SH-SY5Y (cell line): ENCODE results near the gene NDST4.

Source experiments
- GATA2 ChIP-seq: IDR thresholded peaks from 2 replicates; pipeline ENCODE4 v1.6.1; 2011; ENCODE audit warnings: mild to moderate bottlenecking, low read depth, low read length
- GATA3 ChIP-seq: IDR thresholded peaks from 2 replicates; pipeline ENCODE4 v1.6.1; 2011; ENCODE audit warnings: low read depth, mild to moderate bottlenecking, low read length, moderate library complexity

DNA sequence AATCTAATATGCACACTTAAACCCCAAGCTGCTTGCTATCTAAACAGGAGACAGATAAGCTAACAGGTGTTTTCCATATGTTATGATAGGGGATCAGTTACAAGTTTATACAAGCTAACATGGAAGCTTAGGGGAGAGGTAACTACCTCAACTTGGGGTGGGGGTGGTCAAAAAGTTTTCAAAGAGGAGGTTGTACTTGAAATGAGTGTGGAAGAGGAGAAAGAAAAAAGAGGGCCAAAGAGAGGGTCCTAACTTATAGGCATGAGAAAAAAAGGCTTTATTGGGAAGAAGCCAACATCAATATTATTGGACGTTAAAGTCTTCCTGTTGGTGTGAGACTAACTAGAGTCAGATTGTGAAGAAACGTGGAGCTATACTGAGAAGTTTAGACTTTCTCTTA, 205.9 kb downstream of the NDST4 start:
- TF ChIP-seq GATA2 (no peak), GATA3 (no peak)
